Astrocyte of the hippocampus (primary cell): Measurements from ENCODE around the gene S100B.

ENCODE experiments used
- DNase-seq: peaks from one replicate; pipeline ENCODE4 v3.0.0; 2011; ENCODE audit warnings: low read depth, low spot score

Gene S100B

DNA sequence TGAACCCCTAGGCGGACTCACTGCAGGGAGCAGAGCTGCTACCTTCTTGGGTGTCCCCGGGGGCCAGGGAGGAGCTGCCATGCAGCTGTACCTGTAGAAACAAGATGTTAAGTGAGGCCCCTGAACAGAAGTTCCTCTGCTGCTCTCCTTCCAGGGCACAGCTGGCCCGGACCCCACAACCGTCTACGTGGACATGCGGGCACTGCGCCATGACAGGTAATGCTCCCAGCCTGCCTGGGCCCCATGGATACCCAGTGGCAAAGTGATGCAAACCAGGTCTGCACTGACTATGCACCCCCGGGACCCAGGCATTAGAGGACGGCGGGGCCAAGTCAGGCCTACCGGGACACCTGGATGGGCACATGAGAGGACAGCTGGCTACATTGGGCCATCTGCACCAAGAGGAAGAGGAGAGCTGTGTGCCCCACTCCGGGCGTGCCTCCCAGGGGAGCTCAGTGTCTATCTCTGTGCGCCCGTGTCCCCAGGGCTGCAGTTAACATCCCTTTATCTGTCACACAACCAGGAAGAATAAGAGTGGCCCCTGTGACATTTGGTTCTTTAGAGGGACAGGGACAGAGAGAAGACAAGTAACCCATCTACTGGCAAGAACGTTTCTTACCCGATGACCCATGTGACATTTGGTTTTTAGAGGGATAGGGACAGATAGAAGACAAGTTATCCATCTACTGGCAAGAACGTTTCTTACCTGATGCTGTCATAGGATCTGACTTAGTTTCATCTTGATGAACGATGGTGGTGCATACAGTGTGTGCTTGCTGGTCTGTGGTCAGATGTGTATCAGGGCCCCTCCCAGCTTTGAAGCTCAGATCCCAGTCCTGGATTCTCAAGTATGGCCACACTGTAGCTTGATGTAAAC lies 44.1 kb downstream of the S100B start:
- DNase-seq: no peak

- no peak for DNase-seq
These were observed 45.4 kb downstream of the S100B start for GRCh38 chr21:46559291-46559983.

DNA sequence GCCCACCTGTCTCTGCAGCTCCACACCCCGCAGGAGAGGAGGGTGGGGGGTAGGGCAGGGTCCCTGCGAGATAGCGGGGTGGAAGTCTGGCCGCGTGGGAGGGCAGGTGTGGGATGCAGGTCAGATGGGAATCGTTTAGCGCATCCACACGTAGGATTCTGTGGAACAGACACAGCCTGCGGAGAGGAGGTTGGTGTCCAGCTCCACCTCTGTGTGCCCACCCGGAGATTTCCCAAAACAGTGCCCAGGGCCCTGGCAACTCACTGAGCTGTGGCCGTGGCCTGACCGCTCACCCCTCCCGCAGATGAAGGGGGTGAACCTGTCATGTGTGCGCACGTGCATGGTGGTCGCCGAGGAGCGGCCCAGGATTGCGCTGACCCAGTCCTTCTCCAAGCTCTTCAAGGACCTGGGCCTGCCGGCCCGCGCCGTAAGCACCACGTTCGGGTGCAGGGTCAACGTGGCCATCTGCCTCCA lies 46.9 kb downstream of the S100B start:
- DNase-seq: no peak

- no peak for DNase-seq
These were observed 47.4 kb downstream of the S100B start for GRCh38 chr21:46557469-46557868.

DNA sequence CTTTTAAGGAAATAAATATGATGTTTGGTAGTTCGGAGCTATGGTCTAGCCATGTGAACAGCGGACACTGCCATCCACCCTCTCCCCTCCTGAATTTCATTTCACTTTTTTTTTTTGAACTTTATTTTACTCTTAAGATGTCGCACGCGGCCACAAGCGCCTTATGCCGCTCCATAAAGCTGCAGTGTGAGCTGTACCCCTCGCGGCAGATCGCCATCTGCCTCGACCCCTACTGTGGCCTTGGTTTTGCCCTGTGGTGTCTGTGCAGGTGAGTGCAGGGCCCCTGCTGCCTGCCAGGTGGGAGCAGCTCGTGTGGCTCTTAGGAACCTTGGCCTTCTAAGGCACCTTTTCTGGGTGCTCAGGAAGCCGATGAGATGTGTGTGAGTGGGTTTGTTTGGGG lies 48.1 kb downstream of the S100B start:
- no peak for DNase-seq

GRCh38 chr21:46555678-46556077 lies 49.2 kb downstream of the S100B start:
- no peak for DNase-seq

- no peak for DNase-seq
These were observed 49.7 kb downstream of the S100B start for GRCh38 chr21:46555225-46555617.

DNA sequence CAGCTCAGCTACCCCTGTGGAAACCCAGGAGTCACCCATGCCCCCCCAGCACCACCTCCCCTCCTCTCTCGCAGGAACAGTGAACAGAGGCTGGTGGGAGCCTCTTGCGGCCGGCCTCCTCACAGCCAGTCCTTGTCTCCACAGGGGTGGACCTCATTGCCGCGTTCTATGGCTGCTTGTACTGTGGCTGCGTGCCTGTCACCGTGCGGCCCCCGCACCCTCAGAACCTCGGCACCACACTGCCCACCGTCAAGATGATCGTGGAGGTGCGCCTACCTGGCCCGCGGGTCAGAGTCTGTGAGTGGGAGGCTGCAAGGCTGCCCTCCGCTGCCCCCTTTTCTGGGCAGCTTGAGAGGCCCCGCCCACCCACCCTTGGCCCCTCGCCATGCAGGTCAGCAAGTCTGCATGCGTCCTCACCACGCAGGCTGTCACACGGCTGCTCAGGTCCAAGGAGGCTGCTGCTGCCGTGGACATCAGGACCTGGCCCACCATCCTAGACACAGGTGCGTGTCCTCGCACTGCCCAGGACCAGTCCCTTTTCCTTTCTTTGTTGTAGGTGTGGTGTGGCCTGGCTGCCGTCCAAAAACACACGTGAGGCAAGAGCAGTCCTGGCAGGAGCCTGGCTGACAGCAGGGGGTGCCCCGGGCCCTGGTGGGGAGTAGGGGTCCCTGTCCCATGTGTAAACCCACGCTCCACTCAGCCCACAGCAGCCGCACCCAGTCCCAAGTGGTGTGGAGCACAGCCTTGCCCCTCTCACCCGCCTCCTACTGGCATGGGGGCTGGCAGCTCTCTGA lies 50.3 kb downstream of the S100B start:
- no peak for DNase-seq

DNA sequence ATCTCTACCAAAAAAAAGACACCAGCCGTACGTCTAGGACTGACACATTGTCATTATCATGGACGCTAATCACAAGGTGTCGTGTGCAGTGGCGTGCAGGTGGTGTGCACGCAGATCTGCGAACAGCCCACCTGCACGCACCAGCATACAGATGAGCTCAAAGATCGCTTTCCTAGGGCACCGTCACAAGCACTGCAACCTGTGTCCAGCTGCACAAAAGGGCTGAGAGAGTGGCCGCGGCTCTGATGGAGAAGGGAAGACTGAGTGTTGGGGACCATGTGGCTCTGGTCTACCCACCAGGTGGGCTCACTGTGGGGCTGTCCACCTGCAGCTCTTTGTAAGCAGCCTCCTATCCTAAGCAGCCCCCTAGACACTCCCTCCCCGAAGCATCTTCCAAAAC lies 50.9 kb downstream of the S100B start:
- no peak for DNase-seq

DNA sequence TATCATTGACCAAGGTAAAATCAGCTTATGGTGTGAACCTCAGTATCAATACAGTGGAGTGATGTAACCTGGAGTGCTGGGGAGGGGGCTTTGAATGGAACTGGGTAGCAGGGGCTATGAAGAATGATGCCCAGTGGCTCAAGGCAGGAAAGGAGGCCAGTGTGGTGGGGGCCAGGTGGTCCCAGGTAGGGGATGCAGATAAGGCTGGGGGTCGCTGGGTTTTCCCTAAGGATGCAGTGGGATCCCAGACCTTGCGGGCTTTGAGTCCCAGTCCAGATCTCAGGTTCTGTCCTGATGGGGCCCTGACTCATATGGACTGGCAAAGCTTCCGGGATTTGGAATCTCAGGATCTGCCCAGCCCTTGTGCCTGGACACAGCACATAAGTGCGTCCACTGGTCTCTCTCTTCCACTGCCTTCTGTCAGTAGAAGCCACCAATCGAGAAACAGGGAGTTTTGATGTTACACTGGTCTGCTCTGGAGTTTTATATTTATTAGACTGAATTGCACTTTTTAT lies 52.0 kb downstream of the S100B start:
- no peak for DNase-seq

GRCh38 chr21:46552274-46552673 lies 52.6 kb downstream of the S100B start:
- DNase-seq: no peak

DNA sequence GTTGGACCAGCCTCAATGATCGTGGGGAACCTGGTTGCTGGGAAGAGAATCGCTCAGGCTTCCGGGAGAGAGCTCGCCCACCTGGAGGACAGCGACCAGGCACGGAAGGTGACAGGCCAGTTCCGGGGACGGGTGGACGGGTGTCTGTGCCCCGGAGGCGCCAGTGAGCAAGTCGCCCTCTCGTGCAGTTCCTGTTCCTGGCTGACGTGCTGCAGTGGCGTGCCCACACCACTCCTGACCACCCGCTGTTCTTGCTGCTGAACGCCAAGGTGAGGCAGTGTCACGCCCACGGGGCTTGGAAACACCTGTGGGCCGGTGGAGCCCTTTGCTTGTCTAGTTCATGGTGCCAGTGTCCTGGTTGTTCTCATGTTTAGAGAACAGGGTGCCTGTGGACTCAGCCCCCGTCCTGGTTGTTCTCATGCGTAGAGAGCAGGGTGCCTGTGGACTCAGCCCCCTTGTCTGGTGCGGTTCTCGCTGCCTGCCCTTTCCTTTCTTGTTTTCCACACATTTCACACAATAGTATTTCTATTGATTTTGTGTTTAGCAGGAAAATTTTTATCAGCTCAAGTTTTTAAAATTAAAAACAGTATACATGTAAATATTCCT lies 53.1 kb downstream of the S100B start:
- DNase-seq: no peak

DNA sequence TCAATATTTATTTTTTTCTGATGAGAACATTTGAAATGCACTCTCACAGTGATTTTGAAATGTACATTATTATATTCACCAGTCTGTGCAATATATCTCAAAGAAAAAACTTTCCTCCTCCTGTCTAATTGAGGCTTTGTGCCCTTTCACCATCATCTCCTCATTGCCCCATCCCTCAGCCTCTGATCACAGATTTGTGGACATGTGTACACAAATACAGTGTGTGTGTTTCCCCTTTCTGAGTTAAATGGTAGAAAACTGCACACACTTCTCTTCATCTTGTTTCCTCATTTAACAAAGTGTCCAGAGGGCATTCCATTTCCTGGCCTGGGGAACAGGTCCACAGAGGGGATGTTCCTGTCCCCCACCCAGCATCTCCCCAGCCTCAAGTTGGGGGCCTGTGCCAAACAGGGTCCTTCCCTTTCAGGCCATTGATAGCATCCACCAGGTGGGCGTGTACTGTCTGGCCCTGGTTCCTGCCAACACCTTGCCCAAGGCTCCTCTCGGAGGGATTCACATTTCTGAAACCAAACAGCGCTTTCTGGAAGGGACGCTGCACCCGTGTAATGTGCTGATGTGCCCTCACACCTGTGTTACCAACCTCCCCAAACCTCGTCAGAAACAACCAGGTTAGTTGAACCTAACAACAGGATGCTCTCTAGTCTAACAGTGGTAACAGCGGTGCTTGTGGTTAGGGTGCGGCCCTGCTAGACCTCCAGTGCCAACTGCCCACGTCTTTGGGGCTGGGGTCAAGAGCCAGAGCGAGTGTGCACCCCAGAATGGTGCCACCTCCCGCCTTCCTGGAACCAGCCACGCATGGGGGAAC lies 54.6 kb downstream of the S100B start:
- DNase-seq: no peak

DNA sequence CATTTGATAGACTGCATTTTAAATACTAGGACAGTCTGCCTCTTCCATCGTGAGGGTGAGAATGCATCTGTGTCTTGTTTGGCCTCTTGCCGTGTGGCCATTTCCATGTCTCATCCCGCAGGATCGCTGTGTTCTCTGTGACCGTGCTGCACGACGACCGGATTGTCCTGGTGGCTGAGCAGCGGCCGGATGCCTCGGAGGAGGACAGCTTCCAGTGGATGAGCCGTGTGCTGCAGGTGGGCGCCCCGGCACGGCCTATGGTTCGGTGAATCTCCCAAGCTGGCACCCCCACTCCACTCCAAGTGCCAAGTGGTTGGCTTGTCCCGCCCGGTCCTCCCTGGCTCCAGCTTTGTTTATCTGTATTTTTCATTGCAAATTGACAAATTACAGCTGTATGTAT lies 55.2 kb downstream of the S100B start:
- DNase-seq: no peak
